GM12878 (cell line): ENCODE results near the gene XPNPEP2. TPM values are rescaled to one million over a fixed set of nuclear protein-coding genes. Genes with fewer than 3 reads are reported as not detected.

Experiments
- ATAC-seq: fragments of 200-7000 bp; cut with Tn5 transposase; 3 replicates; pipeline ENCODE4 v1.9.1; 2020; ENCODE audit warnings: mild to moderate bottlenecking, moderate library complexity
- BruUV-seq: library from RNA; stranded (reverse); fragments of 400-500 nt; replicated peaks from 2 replicates; lab custom pipeline; 2021; lab: Mats Ljungman, UMichigan
- CTCF ChIA-PET: fragments of 300-600 bp; sonication (Branson Sonifier 250); formaldehyde crosslinking; extraction: SDS; loops from one replicate; lab custom pipeline; 2021; ENCODE audit warnings: inconsistent platforms; lab: Yijun Ruan, JAX
- POLR2A ChIA-PET: fragments of 350-600 bp; formaldehyde crosslinking; extraction: SDS; loops from one replicate; lab custom pipeline; 2021; ENCODE audit warnings: inconsistent platforms; lab: Charles Lee
- RAD21 ChIA-PET: fragments of 300-600 bp; sonication (Branson Sonifier 250); formaldehyde crosslinking; loops from one replicate; lab custom pipeline; 2023; ENCODE audit warnings: antibody characterized with exemption; ENCODE audit not compliant: unreplicated experiment; lab: Charles Lee
- SMC1A ChIA-PET: fragments of 300-600 bp; sonication (Branson Sonifier 250); formaldehyde crosslinking; loops from one replicate; lab custom pipeline; 2023; ENCODE audit not compliant: unreplicated experiment, uncharacterized antibody; lab: Charles Lee
- DNase-seq: peaks from one replicate; pipeline ENCODE4 v3.0.0-alpha.2; 2011; ENCODE audit warnings: low read depth, low spot score
- FAIRE-seq: peaks from 3 replicates; lab custom pipeline; 2011; peaks lifted over from hg19 to GRCh38; lab: Jason Lieb, UNC
- H2AFZ ChIP-seq: 2 replicates; pipeline ENCODE4 v1.6.0; 2011; ENCODE audit warnings: low read depth, low read length, control low read depth; ENCODE audit not compliant: control insufficient read depth
- H3K27ac ChIP-seq: 2 replicates; pipeline ENCODE4 v1.5.1; 2011; ENCODE audit warnings: control low read depth; ENCODE audit not compliant: control insufficient read depth, insufficient read depth
- H3K27me3 ChIP-seq, 2 experiments: replicated peaks in 1 of 2; 2 replicates each; pipeline versions ENCODE4 v1.6.0 to v1.6.1; 2011; ENCODE audit warnings: low read length in 1 of 2; ENCODE audit not compliant: control insufficient read depth in 2 of 2, insufficient read depth in 2 of 2
- H3K36me3 ChIP-seq, 2 experiments: 2 replicates each; pipeline ENCODE4 v1.5.1; 2011; ENCODE audit warnings: low read length in 1 of 2; ENCODE audit not compliant: control insufficient read depth in 2 of 2, insufficient read depth in 2 of 2
- H3K4me1 ChIP-seq: 2 replicates; pipeline ENCODE4 v1.6.1; 2011; ENCODE audit warnings: mild to moderate bottlenecking, low read length, moderate library complexity, mixed read lengths; ENCODE audit not compliant: control insufficient read depth, insufficient read depth
- H3K4me2 ChIP-seq: 2 replicates; pipeline ENCODE4 v1.6.0; 2011; ENCODE audit warnings: control low read depth; ENCODE audit not compliant: control insufficient read depth, insufficient read depth
- H3K4me3 ChIP-seq: fragments of 200-600 bp; sonication (generic); 2 replicates; pipeline ENCODE4 v1.5.1; 2016
- H3K79me2 ChIP-seq: 2 replicates; pipeline ENCODE4 v1.6.0; 2011; ENCODE audit warnings: low read length; ENCODE audit not compliant: control insufficient read depth, insufficient read depth
- H3K9ac ChIP-seq: 2 replicates; pipeline ENCODE4 v1.8.0; 2011; ENCODE audit warnings: low read length, control low read depth, mixed read lengths; ENCODE audit not compliant: control insufficient read depth, insufficient read depth
- H3K9me3 ChIP-seq: replicated peaks from 3 replicates; pipeline ENCODE4 v1.5.1; 2011; ENCODE audit warnings: mild to moderate bottlenecking, low read length; ENCODE audit not compliant: control insufficient read depth, insufficient read depth
- H4K20me1 ChIP-seq: 2 replicates; pipeline ENCODE4 v1.6.0; 2011; ENCODE audit not compliant: control insufficient read depth, insufficient read depth
- BCL11A ChIP-seq: IDR thresholded peaks from 2 replicates; pipeline ENCODE4 v1.6.1; 2011; ENCODE audit warnings: low read depth, low read length
- CREM ChIP-seq: IDR thresholded peaks from 2 replicates; pipeline ENCODE4 v1.6.1; 2014; ENCODE audit warnings: antibody characterized with exemption, low read depth
- EZH2 ChIP-seq: IDR thresholded peaks from 2 replicates; pipeline ENCODE4 v1.6.1; 2012; ENCODE audit warnings: low read depth, mild to moderate bottlenecking, control low read depth, inconsistent platforms, low read length, borderline replicate concordance; ENCODE audit not compliant: control insufficient read depth
- HCFC1 ChIP-seq: fragments of 150-350 bp; IDR thresholded peaks from 2 replicates; pipeline ENCODE4 v1.6.1; 2014; ENCODE audit warnings: low read length
- MEF2A ChIP-seq: IDR thresholded peaks from 2 replicates; pipeline ENCODE4 v1.6.1; 2011; ENCODE audit warnings: low read depth, mild to moderate bottlenecking, low read length, moderate library complexity; ENCODE audit not compliant: insufficient read depth
- MTA2 ChIP-seq: fragments of 450-650 bp; IDR thresholded peaks from 2 replicates; pipeline ENCODE4 v1.6.1; 2016; ENCODE audit warnings: low read depth, mild to moderate bottlenecking, moderate library complexity
- MXI1 ChIP-seq: fragments of 150-350 bp; IDR thresholded peaks from 2 replicates; pipeline ENCODE4 v1.6.1; 2011; ENCODE audit warnings: low read depth, mild to moderate bottlenecking, inconsistent platforms, low read length, improper control_type of control experiment
- PBX3 ChIP-seq: IDR thresholded peaks from 2 replicates; pipeline ENCODE4 v1.6.1; 2011; ENCODE audit warnings: mild to moderate bottlenecking, low read depth, low read length, moderate library complexity; ENCODE audit not compliant: insufficient replicate concordance
- PML ChIP-seq: IDR thresholded peaks from 2 replicates; pipeline ENCODE4 v1.6.1; 2012; ENCODE audit warnings: low read length, inconsistent platforms
- PRDM15 ChIP-seq: fragments of 450-650 bp; formaldehyde crosslinking; IDR thresholded peaks from 2 replicates; pipeline ENCODE4 v1.4.0; 2020; ENCODE audit warnings: mild to moderate bottlenecking, moderate library complexity
- RELB ChIP-seq: fragments of 450-650 bp; IDR thresholded peaks from 2 replicates; pipeline ENCODE4 v1.6.1; 2017; ENCODE audit warnings: low read depth, mild to moderate bottlenecking, moderate library complexity
- RFX5 ChIP-seq: IDR thresholded peaks from 2 replicates; pipeline ENCODE4 v1.6.1; 2011; ENCODE audit warnings: low read depth, low read length, improper control_type of control experiment
- SMAD1 ChIP-seq: fragments of 450-650 bp; IDR thresholded peaks from 2 replicates; pipeline ENCODE4 v1.6.1; 2018; ENCODE audit warnings: mild to moderate bottlenecking, low read depth; ENCODE audit not compliant: partially characterized antibody
- SRF ChIP-seq, 2 experiments: IDR thresholded peaks; 2 replicates each; pipeline ENCODE4 v1.6.1; 2011; ENCODE audit warnings: low read depth in 2 of 2, low read length in 2 of 2, mild to moderate bottlenecking in 1 of 2, moderate library complexity in 1 of 2
- TBL1XR1 ChIP-seq: IDR thresholded peaks from 2 replicates; pipeline ENCODE4 v1.6.1; 2012; ENCODE audit warnings: low read depth, low read length, improper control_type of control experiment
- ZNF207 ChIP-seq: fragments of 450-650 bp; IDR thresholded peaks from 2 replicates; pipeline ENCODE4 v1.6.1; 2014; ENCODE audit warnings: antibody characterized with exemption, mild to moderate bottlenecking, borderline replicate concordance
- WGBS: methylation state at CpG from one replicate; pipeline ENCODE4 v1.1.6; 2016; ENCODE audit warnings: low lambda C conversion rate; ENCODE audit not compliant: insufficient replicate concordance, insufficient coverage; ENCODE audit errors: missing lambda C conversion rate; 5-methylcytosine and 5-hydroxymethylcytosine counted together
- in situ Hi-C: fragments of 300-500 bp; cut with MboI; formaldehyde crosslinking; loops from 9 replicates; pipeline ENCODE4 v1.14.3; 2018; ENCODE audit warnings: mixed read lengths
- intact Hi-C: fragments of 100-400 bp; cut with micrococcal nuclease; formaldehyde crosslinking; loops from one replicate; pipeline ENCODE4 v1.14.2; 2022; ENCODE audit not compliant: unreplicated experiment
- polyA plus RNA-seq, 11 experiments: library from polyadenylated mRNA; depleted of rRNA in 4 of 11; unstranded in 6 of 11; stranded (reverse) in 5 of 11; fragments of >200 nt; fragmentation: Nextera tagmentation in 4 of 11; fragmentation: Illumina TruSeq in 1 of 11; extraction: Ambion mirVana in 4 of 11; extraction: Trizol in 1 of 11; gene quantifications; 1 replicate in 1 of 11; 2 replicates in 10 of 11; pipeline versions ENCODE4 v1.2.1 to v1.2.3, GENCODE V29; 2011 to 2016; ENCODE audit warnings: inconsistent platforms in 2 of 11, missing spikeins in 2 of 11, low read depth in 1 of 11
- total RNA-seq, 4 experiments: library from RNA; depleted of rRNA in 3 of 4; stranded (reverse); fragments of >200 nt in 3 of 4; fragmentation: Illumina TruSeq in 1 of 4; extraction: Trizol in 1 of 4; gene quantifications; 2 replicates each; pipeline versions ENCODE4 v1.2.1 to v1.2.3, GENCODE V29; 2013 to 2021

The XPNPEP2 gene
- total and polyA plus RNA-seq, 10 of the 15 experiments (the other 5 are each of a cell fraction or from before 2014, with no cell fraction given), result 0.04 to 0.37 (median 0.15) TPM

GRCh38 chrX:129785160-129785947 lies 46.6 kb downstream of the XPNPEP2 start:
- ATAC-seq (no peak), DNase-seq (no peak), FAIRE-seq (no peak)
- Histone ChIP-seq H3K27me3 (no peaks in the 10 kb centered on the region), H3K4me3 (peak overlapping the region; percentile 43; the same call in 1 of the 2 replicates), H3K9me3 (no peaks in the 10 kb centered on the region), H4K20me1 (no peaks in the 10 kb centered on the region), H3K4me1 (peaks cover 33% of the 10 kb centered on the region), H3K27ac (peak overlapping the region; percentile 77), H3K36me3 (peaks cover 4 to 16% of the 10 kb centered on the region in 2 experiments), H3K9ac (peak overlapping the region; percentile 58; the same call in 1 of the 2 replicates), H3K4me2 (peak overlapping the region; percentile 65), H2AFZ (no peak overlapping the region), H3K79me2 (peaks cover 66% of the 10 kb centered on the region)
- SMC1A ChIA-PET, result interaction anchor here (0.7 to 14.8 kb wide), 3 partner anchors 15 to 53 kb away, joined by 3 to 165 read pairs (median 58); no protein-coding TSS in a partner anchor
- no TSS peak for BruUV-seq
- RAD21 ChIA-PET, result interaction anchor here (7.0 kb wide), 1 partner anchor 14 kb away, joined by 166 read pairs; no protein-coding TSS in a partner anchor
- intact Hi-C loops (loop anchor here (1.0 kb wide), 1 partner anchor 38 kb away; no protein-coding TSS in a partner anchor), in situ Hi-C loops (no loop called here)
- 17% methylated on average over 11 of the region's 11 CpGs for WGBS
- CTCF ChIA-PET, result interaction anchor here (1.0 to 1.2 kb wide), 2 partner anchors 8 to 40 kb away, joined by 3 to 4 read pairs; no protein-coding TSS in a partner anchor
- POLR2A ChIA-PET, result interaction anchor here (1.0 to 11.2 kb wide), 2 partner anchors 9 to 15 kb away, joined by 3 to 169 read pairs; no protein-coding TSS in a partner anchor
- no peak for TF ChIP-seq ZNF207
- TF ChIP-seq EZH2, result no peak
- no peak for TF ChIP-seq SMAD1
- no peak for TF ChIP-seq PRDM15 (CRISPR knock-in tag)
- TF ChIP-seq MEF2A, result no peak
- TF ChIP-seq PBX3, result no peak
- TF ChIP-seq SRF (IDR thresholded peaks at IDR 0.05; ENCODE audit: low read depth in 2 of 2, low read length in 2 of 2), result no peak
- no peak for TF ChIP-seq MXI1
- TF ChIP-seq MTA2, result no peak
- no peak for TF ChIP-seq HCFC1
- TF ChIP-seq RELB, result no peak
- TF ChIP-seq CREM, result no peak
- no peak for TF ChIP-seq TBL1XR1
- TF ChIP-seq BCL11A, result no peak
- no peak for TF ChIP-seq PML
- TF ChIP-seq RFX5, result no peak
